GM12891 (cell line): ENCODE data around the gene RAB7A.

Experiments
- PAX5 ChIP-seq: IDR thresholded peaks from 2 replicates; pipeline ENCODE4 v1.6.1; 2011; ENCODE audit warnings: low read length, moderate library complexity, mild to moderate bottlenecking; ENCODE audit not compliant: insufficient read depth, severe bottlenecking
- POLR2A ChIP-seq: IDR thresholded peaks from 2 replicates; pipeline ENCODE4 v1.6.1; 2011; ENCODE audit warnings: low read depth, low read length, control low read depth
- POLR2AphosphoS5 ChIP-seq: IDR thresholded peaks from 2 replicates; pipeline ENCODE4 v1.6.1; 2011; ENCODE audit warnings: low read depth, low read length, control low read depth
- SPI1 ChIP-seq: IDR thresholded peaks from 2 replicates; pipeline ENCODE4 v1.6.1; 2011; ENCODE audit warnings: low read depth, low read length, control low read depth
- TAF1 ChIP-seq: IDR thresholded peaks from 2 replicates; pipeline ENCODE4 v1.6.1; 2011; ENCODE audit warnings: low read depth, low read length, control low read depth

- TF ChIP-seq POLR2A (no peak), POLR2AphosphoS5 (no peak), PAX5 (no peak), TAF1 (no peak), SPI1 (peak; percentile 76)
Observed at GRCh38 chr3:128806588-128806987, 80.6 kb downstream of the RAB7A start.
